ENCODE measurements around the gene CORIN.

The CORIN gene

GRCh38 chr4:47654972-47655693, 182.7 kb downstream of the CORIN start:
- TF ChIP-seq CTCF (IDR thresholded peaks at IDR 0.05; ENCODE audit: insufficient read depth, low read depth, low read length, missing control alignments), result no peak
- no peak for DNase-seq (ENCODE audit: low read depth)
- no peak overlapping the region for H3K4me3 ChIP-seq (ENCODE audit: low read depth, low read length)

DNA sequence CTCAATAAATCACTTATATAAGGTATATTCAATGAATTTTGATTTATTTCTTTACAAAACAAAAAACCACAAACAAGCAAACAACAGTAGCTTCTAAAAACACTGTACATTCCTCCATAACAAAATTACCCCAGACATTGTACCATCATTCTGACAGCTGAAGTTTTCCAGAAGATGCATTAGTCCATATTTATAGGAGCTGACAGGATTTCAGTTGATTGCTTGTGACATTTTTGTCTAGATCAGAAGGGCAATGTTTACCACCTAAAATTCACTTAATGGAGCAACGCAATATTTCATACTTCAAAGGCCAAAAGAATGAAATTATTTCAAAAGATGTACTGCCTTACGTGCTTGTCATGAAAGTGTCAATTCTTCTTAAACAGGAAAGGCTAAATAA, 185.8 kb downstream of the CORIN start:
- H3K4me3 ChIP-seq (ENCODE audit: low read depth, low read length), result no peak overlapping the region
- DNase-seq (ENCODE audit: low read depth), result no peak
- no peak for TF ChIP-seq CTCF (IDR thresholded peaks at IDR 0.05; ENCODE audit: insufficient read depth, low read depth, low read length, missing control alignments)

DNA sequence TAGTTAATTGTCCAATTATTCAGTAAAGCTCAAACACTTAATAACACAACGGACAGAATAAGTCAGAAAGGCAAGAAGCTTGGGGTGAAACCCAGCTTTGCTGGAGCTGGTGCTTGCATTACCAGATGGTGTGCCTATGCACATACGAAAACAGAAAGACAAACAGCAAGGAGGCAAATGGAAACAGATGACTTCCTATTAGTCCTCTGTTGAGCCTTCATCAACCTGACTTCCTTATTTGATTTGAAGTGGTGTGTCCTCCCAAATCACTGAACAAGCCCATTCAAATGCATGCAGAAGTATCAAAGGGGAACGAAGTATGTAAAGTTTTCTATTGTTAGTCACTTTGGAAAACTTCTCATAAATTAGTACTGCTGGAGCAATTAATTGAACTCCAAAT, 186.6 kb downstream of the CORIN start:
- H3K4me3 ChIP-seq (ENCODE audit: low read depth, low read length), result no peak overlapping the region
- no peak for TF ChIP-seq CTCF (IDR thresholded peaks at IDR 0.05; ENCODE audit: insufficient read depth, low read depth, low read length, missing control alignments)
- no peak for DNase-seq (ENCODE audit: low read depth)

DNA sequence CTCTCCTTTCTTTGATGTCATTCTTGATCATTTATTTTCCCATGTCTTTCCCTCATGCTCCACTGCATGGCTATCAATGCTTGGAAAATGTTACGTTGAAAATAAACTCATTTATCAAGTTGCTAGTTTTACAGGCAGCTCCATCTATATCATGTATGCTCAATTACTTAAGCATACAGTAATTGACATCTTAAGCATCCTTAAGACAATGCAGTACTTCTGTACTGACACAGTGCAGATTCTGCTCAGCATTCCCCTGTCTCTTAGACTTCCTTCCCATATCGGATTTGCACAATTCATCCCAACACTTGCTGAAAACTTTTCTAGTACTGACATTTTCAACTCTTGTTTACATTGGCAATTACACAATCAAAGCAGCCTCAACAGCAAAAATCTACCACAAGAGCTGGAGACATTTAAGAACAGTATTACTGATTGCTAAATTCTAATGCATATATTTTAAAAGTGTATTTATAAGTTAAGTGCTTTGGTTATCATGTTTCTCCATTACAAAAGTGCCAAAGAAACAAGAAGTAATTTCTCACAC, 187.2 kb downstream of the CORIN start:
- no peak for DNase-seq (ENCODE audit: low read depth)
- no peak for TF ChIP-seq CTCF (IDR thresholded peaks at IDR 0.05; ENCODE audit: insufficient read depth, low read depth, low read length, missing control alignments)
- H3K4me3 ChIP-seq (ENCODE audit: low read depth, low read length), result no peak overlapping the region

DNA sequence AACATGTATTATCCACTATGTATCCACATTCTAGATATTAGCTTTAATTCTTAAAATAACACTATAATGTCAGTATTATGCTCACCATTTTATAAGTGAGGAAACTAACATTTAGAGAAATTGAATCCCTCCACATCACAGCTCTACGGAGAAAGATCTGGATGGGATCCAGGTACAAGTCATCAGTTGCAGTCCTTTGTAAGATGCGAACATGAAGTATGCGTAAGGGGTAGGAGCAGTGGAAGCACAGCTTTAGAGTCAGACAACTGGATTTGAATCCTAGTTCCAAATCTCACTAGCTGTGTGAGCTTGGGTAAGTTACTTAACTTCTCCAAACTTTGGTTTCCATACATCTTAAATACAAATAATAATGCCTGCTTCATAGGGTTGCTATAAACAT, 190.3 kb downstream of the CORIN start:
- no peak overlapping the region for H3K4me3 ChIP-seq (ENCODE audit: low read depth, low read length)
- no peak for TF ChIP-seq CTCF (IDR thresholded peaks at IDR 0.05; ENCODE audit: insufficient read depth, low read depth, low read length, missing control alignments)
- no peak for DNase-seq (ENCODE audit: low read depth)

GRCh38 chr4:47647029-47647428, 190.8 kb downstream of the CORIN start:
- no peak overlapping the region for H3K4me3 ChIP-seq (ENCODE audit: low read depth, low read length)
- no peak for DNase-seq (ENCODE audit: low read depth)
- no peak for TF ChIP-seq CTCF (IDR thresholded peaks at IDR 0.05; ENCODE audit: insufficient read depth, low read depth, low read length, missing control alignments)

- no peak for DNase-seq (ENCODE audit: low read depth)
- no peak overlapping the region for H3K4me3 ChIP-seq (ENCODE audit: low read depth, low read length)
- no peak for TF ChIP-seq CTCF (IDR thresholded peaks at IDR 0.05; ENCODE audit: insufficient read depth, low read depth, low read length, missing control alignments)
Measured at GRCh38 chr4:47646372-47646771, 191.5 kb downstream of the CORIN start.
